ENCODE data around the gene CLCF1. TPM values are rescaled to one million over a fixed set of nuclear protein-coding genes. Genes with fewer than 3 reads are reported as not detected.

The CLCF1 gene
- total and polyA plus RNA-seq, 2 of the 13 experiments (the other 11 are each of a cell fraction or from before 2014, with no cell fraction given): 0.49 to 0.78 TPM

DNA sequence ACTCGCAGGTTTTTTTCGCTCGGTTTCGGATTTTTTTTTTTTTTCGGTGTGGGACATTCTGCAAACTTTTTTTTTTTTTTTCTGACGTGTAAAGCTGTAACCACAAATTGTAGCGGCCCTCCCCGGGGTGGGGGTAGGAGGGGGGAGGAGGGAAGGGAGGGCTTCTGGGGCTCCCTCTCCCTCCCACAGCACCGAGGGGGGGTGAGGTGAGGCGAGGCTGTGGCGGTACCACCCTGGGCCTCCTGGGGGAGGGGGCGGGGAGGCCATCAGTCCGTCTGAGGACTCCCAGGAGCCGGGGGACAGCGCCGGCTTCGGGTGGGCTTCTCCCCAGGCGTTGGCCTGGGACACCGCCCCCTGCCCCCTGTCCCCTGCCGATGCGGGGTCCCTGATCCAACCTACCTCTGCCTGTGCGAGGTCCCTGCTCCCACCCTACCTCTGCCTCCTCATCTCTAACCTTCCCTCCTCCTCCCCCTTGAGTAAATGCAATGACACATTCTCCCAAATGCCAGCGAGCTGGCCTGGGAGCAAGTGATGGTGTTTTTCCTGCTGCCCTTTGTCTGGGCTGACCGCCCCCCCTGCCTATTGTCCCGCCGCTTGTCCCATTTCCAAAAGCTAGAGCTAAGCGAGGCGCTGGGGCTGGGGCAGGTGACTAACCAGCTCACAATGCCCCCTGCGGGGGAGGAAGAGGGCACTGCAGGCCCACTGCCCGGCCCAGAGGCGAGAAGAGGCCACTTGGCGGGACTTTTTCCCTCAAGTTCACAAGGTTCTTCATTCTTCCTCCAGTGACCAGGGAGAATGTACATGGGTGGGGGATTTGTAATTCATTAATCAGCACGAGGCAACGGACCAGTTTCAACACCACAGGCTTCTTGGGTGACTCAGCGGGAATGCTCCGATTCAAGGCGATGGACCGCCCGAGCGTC is 511 bp upstream of the CLCF1 start (continued):
- TF ChIP-seq, protein P1, sequence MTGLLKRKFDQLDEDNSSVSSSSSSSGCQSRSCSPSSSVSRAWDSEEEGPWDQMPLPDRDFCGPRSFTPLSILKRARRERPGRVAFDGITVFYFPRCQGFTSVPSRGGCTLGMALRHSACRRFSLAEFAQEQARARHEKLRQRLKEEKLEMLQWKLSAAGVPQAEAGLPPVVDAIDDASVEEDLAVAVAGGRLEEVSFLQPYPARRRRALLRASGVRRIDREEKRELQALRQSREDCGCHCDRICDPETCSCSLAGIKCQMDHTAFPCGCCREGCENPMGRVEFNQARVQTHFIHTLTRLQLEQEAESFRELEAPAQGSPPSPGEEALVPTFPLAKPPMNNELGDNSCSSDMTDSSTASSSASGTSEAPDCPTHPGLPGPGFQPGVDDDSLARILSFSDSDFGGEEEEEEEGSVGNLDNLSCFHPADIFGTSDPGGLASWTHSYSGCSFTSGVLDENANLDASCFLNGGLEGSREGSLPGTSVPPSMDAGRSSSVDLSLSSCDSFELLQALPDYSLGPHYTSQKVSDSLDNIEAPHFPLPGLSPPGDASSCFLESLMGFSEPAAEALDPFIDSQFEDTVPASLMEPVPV (CRISPR knock-in tag; IDR thresholded peaks at IDR 0.05): no peak
- TF ChIP-seq MXI1 (IDR thresholded peaks at IDR 0.05; ENCODE audit: borderline replicate concordance, low read depth, low read length): no peak
- no peak for TF ChIP-seq TBP (CRISPR knock-in tag; IDR thresholded peaks at IDR 0.05)
- TF ChIP-seq ZBTB7B (CRISPR knock-in tag; IDR thresholded peaks at IDR 0.05): peak; percentile 51; the same call in 1 of the 2 replicates
- no peak for TF ChIP-seq ZBTB7A (CRISPR knock-in tag; IDR thresholded peaks at IDR 0.05)
- TF ChIP-seq ZNF292 (CRISPR knock-in tag; IDR thresholded peaks at IDR 0.05; ENCODE audit: borderline replicate concordance, low read depth): no peak
- TF ChIP-seq, protein P2, sequence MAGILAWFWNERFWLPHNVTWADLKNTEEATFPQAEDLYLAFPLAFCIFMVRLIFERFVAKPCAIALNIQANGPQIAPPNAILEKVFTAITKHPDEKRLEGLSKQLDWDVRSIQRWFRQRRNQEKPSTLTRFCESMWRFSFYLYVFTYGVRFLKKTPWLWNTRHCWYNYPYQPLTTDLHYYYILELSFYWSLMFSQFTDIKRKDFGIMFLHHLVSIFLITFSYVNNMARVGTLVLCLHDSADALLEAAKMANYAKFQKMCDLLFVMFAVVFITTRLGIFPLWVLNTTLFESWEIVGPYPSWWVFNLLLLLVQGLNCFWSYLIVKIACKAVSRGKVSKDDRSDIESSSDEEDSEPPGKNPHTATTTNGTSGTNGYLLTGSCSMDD (CRISPR knock-in tag; IDR thresholded peaks at IDR 0.05): no peak
- peak; percentile 58; the same call in 1 of the 2 replicates for TF ChIP-seq PRDM10 (CRISPR knock-in tag; IDR thresholded peaks at IDR 0.05; ENCODE audit: low read depth)
- no peak for TF ChIP-seq ZFP37 (CRISPR knock-in tag; IDR thresholded peaks at IDR 0.05; ENCODE audit: borderline replicate concordance)
- TF ChIP-seq, protein P3, sequence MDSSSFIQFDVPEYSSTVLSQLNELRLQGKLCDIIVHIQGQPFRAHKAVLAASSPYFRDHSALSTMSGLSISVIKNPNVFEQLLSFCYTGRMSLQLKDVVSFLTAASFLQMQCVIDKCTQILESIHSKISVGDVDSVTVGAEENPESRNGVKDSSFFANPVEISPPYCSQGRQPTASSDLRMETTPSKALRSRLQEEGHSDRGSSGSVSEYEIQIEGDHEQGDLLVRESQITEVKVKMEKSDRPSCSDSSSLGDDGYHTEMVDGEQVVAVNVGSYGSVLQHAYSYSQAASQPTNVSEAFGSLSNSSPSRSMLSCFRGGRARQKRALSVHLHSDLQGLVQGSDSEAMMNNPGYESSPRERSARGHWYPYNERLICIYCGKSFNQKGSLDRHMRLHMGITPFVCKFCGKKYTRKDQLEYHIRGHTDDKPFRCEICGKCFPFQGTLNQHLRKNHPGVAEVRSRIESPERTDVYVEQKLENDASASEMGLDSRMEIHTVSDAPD (CRISPR knock-in tag; IDR thresholded peaks at IDR 0.05): no peak
- TF ChIP-seq ZNF350 (CRISPR knock-in tag; IDR thresholded peaks at IDR 0.05; ENCODE audit: borderline replicate concordance, low read depth): no peak
- TF ChIP-seq BRD4 (CRISPR knock-in tag; IDR thresholded peaks at IDR 0.05): no peak
- TF ChIP-seq ZNF792 (CRISPR knock-in tag; IDR thresholded peaks at IDR 0.05): 0 out of 2 replicates have a peak, but pooled peaks have one; percentile 35
- TF ChIP-seq MNT (IDR thresholded peaks at IDR 0.05): no peak

Data from HepG2 (cell line).